ENCODE results near the gene TXNDC9.
"Not testable (repeated sequence)": the region's sequence is repeated elsewhere in the genome, so short reads cannot be mapped to it uniquely, and the experiment has no call there.

DNA sequence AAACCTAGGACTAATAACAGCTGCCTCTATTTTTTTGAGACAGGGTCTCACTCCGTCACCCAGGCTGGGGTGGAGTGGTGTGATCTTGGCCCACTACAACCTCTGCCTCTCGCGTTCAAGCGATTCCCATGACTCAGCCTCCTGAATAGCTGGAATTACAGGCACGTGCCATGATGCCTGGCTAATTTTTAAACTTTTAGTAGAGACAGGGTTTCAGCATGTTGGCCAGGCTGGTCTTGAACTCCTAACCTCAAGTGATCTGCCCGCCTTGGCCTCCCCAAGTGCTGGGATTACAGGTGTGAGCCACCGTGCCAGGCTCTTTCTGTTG lies 18.3 kb downstream of the TXNDC9 start:
- TF ChIP-seq, protein P1, sequence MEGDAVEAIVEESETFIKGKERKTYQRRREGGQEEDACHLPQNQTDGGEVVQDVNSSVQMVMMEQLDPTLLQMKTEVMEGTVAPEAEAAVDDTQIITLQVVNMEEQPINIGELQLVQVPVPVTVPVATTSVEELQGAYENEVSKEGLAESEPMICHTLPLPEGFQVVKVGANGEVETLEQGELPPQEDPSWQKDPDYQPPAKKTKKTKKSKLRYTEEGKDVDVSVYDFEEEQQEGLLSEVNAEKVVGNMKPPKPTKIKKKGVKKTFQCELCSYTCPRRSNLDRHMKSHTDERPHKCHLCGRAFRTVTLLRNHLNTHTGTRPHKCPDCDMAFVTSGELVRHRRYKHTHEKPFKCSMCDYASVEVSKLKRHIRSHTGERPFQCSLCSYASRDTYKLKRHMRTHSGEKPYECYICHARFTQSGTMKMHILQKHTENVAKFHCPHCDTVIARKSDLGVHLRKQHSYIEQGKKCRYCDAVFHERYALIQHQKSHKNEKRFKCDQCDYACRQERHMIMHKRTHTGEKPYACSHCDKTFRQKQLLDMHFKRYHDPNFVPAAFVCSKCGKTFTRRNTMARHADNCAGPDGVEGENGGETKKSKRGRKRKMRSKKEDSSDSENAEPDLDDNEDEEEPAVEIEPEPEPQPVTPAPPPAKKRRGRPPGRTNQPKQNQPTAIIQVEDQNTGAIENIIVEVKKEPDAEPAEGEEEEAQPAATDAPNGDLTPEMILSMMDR (IDR thresholded peaks at IDR 0.05 in 4 of 5, conservative IDR thresholded peaks at IDR 0.05 in 1 of 5): not testable (repeated sequence)
- not testable (repeated sequence) for TF ChIP-seq POLR2A (IDR thresholded peaks at IDR 0.05)
